ENCODE measurements around the gene FAM25C.
"Not testable (repeated sequence)": the region's sequence is repeated elsewhere in the genome, so short reads cannot be mapped to it uniquely, and the experiment has no call there.

DNA sequence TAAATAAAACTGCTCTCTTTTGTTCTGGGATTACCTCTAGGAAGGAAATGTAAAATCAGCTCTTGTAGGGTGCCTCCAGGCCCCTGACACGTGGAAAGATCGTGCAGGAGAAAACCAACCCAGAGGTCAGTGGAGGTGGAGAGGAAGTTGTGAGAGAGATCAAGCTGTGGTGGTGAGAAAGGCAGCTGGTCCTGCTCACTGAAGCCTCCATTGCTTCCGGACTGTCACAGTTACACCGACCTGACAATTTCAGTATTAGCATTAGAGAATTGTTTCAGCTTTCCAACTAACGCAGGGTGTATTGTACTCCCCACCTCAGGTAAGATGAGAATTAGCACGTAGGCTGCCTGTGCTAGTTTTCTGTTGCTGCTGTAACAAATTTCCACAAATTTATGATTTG is 30.6 kb downstream of the FAM25C start:
- TF ChIP-seq, protein P1, sequence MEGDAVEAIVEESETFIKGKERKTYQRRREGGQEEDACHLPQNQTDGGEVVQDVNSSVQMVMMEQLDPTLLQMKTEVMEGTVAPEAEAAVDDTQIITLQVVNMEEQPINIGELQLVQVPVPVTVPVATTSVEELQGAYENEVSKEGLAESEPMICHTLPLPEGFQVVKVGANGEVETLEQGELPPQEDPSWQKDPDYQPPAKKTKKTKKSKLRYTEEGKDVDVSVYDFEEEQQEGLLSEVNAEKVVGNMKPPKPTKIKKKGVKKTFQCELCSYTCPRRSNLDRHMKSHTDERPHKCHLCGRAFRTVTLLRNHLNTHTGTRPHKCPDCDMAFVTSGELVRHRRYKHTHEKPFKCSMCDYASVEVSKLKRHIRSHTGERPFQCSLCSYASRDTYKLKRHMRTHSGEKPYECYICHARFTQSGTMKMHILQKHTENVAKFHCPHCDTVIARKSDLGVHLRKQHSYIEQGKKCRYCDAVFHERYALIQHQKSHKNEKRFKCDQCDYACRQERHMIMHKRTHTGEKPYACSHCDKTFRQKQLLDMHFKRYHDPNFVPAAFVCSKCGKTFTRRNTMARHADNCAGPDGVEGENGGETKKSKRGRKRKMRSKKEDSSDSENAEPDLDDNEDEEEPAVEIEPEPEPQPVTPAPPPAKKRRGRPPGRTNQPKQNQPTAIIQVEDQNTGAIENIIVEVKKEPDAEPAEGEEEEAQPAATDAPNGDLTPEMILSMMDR (IDR thresholded peaks at IDR 0.05): not testable (repeated sequence)
- not testable (repeated sequence) for TF ChIP-seq EP300 (IDR thresholded peaks at IDR 0.05)

Data from gastroesophageal sphincter (tissue), 3 donors.